HEK293 (cell line): Measurements from ENCODE around the gene PTGES3L.
A peak's percentile ranks its signal among the peaks of the same experiment; 100 is the strongest.

Source experiments
- CTCF ChIA-PET: fragments of 350-600 bp; formaldehyde crosslinking; extraction: SDS; loops from one replicate; lab custom pipeline; 2021; ENCODE audit warnings: antibody characterized with exemption; lab: Yijun Ruan, JAX
- POLR2A ChIA-PET: fragments of 300-600 bp; formaldehyde crosslinking; extraction: SDS; loops from one replicate; lab custom pipeline; 2020; ENCODE audit warnings: antibody characterized with exemption, inconsistent platforms; lab: Yijun Ruan, JAX
- H3K27ac ChIP-seq: fragments of 200-500 bp; sonication (Bioruptor generic); 2 replicates; pipeline ENCODE4 v1.5.1; 2014; ENCODE audit warnings: low read depth, low read length, control low read depth, inconsistent platforms; ENCODE audit errors: extremely low read depth
- H3K36me3 ChIP-seq, 2 experiments: fragments of 200-500 bp in 1 of 2; sonication (Bioruptor generic) in 1 of 2; 1 replicate in 1 of 2; 2 replicates in 1 of 2; pipeline ENCODE4 v1.5.1; 2014 to 2017; ENCODE audit warnings: inconsistent platforms in 2 of 2, low read length in 2 of 2; ENCODE audit not compliant: control insufficient read depth in 2 of 2, insufficient read depth in 1 of 2
- H3K4me1 ChIP-seq: fragments of 200-500 bp; sonication (Bioruptor generic); 2 replicates; pipeline ENCODE4 v1.5.1; 2014; ENCODE audit warnings: mild to moderate bottlenecking, low read length, inconsistent platforms; ENCODE audit not compliant: control insufficient read depth, insufficient read depth
- H3K4me3 ChIP-seq: 2 replicates; pipeline ENCODE4 v1.5.1; 2011; ENCODE audit warnings: low read depth, mild to moderate bottlenecking, control low read depth, low read length, moderate library complexity
- H3K9me3 ChIP-seq: fragments of 200-500 bp; sonication (Bioruptor generic); 2 replicates; pipeline ENCODE4 v1.5.1; 2014; ENCODE audit warnings: low read depth, low read length, inconsistent platforms; ENCODE audit not compliant: control insufficient read depth, insufficient read depth
- AEBP2 ChIP-seq: fragments of 450-650 bp; formaldehyde crosslinking; IDR thresholded peaks from 2 replicates; pipeline ENCODE4 v1.5.1; 2016; ENCODE audit warnings: missing biosample characterization, missing genetic modification characterization, borderline replicate concordance
- GLIS1 ChIP-seq: fragments of 450-650 bp; formaldehyde crosslinking; IDR thresholded peaks from 2 replicates; pipeline ENCODE4 v1.5.1; 2016; ENCODE audit warnings: missing biosample characterization, missing genetic modification characterization
- HOXC10 ChIP-seq: sonication (generic); formaldehyde crosslinking; IDR thresholded peaks from 2 replicates; pipeline ENCODE4 v1.8.1; 2023; ENCODE audit warnings: mild to moderate bottlenecking, missing genetic modification reagents
- INSM2 ChIP-seq: fragments of 450-650 bp; formaldehyde crosslinking; IDR thresholded peaks from 2 replicates; pipeline ENCODE4 v1.5.1; 2016; ENCODE audit warnings: missing biosample characterization, missing genetic modification characterization
- KLF8 ChIP-seq: fragments of 450-650 bp; formaldehyde crosslinking; IDR thresholded peaks from 2 replicates; pipeline ENCODE4 v1.5.1; 2016; ENCODE audit warnings: missing biosample characterization, missing genetic modification characterization
- ZBTB20 ChIP-seq: fragments of 450-650 bp; formaldehyde crosslinking; IDR thresholded peaks from 2 replicates; pipeline ENCODE4 v1.5.1; 2016; ENCODE audit warnings: missing biosample characterization, missing genetic modification characterization
- ZIC2 ChIP-seq: fragments of 450-650 bp; formaldehyde crosslinking; IDR thresholded peaks from 2 replicates; pipeline ENCODE4 v1.5.1; 2016; ENCODE audit warnings: missing biosample characterization, missing genetic modification characterization
- ZNF138 ChIP-seq: fragments of 450-650 bp; formaldehyde crosslinking; IDR thresholded peaks from 2 replicates; pipeline ENCODE4 v1.5.1; 2016; ENCODE audit warnings: missing biosample characterization, missing genetic modification characterization, borderline replicate concordance
- ZNF175 ChIP-seq: fragments of 450-650 bp; formaldehyde crosslinking; IDR thresholded peaks from 2 replicates; pipeline ENCODE4 v1.5.1; 2016; ENCODE audit warnings: missing biosample characterization, missing genetic modification characterization
- ZNF184 ChIP-seq: fragments of 450-650 bp; IDR thresholded peaks from 2 replicates; pipeline ENCODE4 v1.5.1; 2018; ENCODE audit warnings: missing biosample characterization, mild to moderate bottlenecking, missing genetic modification characterization
- ZNF324 ChIP-seq: fragments of 450-650 bp; formaldehyde crosslinking; IDR thresholded peaks from 2 replicates; pipeline ENCODE4 v1.5.1; 2016; ENCODE audit warnings: missing biosample characterization, missing genetic modification characterization
- ZNF362 ChIP-seq: fragments of 450-650 bp; formaldehyde crosslinking; IDR thresholded peaks from 2 replicates; pipeline ENCODE4 v1.5.1; 2016; ENCODE audit warnings: missing biosample characterization, missing genetic modification characterization
- ZNF426 ChIP-seq: fragments of 450-650 bp; formaldehyde crosslinking; IDR thresholded peaks from 2 replicates; pipeline ENCODE4 v1.5.1; 2017; ENCODE audit warnings: missing biosample characterization, missing genetic modification characterization, mild to moderate bottlenecking, inconsistent platforms, moderate library complexity
- ZNF521 ChIP-seq: fragments of 450-650 bp; formaldehyde crosslinking; IDR thresholded peaks from 2 replicates; pipeline ENCODE4 v1.5.1; 2017; ENCODE audit warnings: missing biosample characterization, mild to moderate bottlenecking, missing genetic modification characterization
- ZNF548 ChIP-seq: fragments of 450-650 bp; formaldehyde crosslinking; IDR thresholded peaks from 2 replicates; pipeline ENCODE4 v1.5.1; 2016; ENCODE audit warnings: missing biosample characterization, missing genetic modification characterization
- ZNF610 ChIP-seq: fragments of 450-650 bp; formaldehyde crosslinking; IDR thresholded peaks from 2 replicates; pipeline ENCODE4 v1.5.1; 2016; ENCODE audit warnings: missing biosample characterization, missing genetic modification characterization, borderline replicate concordance
- ZNF626 ChIP-seq: fragments of 450-650 bp; sonication (Bioruptor Pico); formaldehyde crosslinking; IDR thresholded peaks from 2 replicates; pipeline ENCODE4 v1.5.1; 2018; ENCODE audit warnings: missing biosample characterization, missing genetic modification characterization, inconsistent platforms
- ZNF701 ChIP-seq: fragments of 450-650 bp; formaldehyde crosslinking; IDR thresholded peaks from 2 replicates; pipeline ENCODE4 v1.5.1; 2016; ENCODE audit warnings: missing biosample characterization, missing genetic modification characterization
- ZNF776 ChIP-seq: fragments of 450-650 bp; formaldehyde crosslinking; IDR thresholded peaks from 2 replicates; pipeline ENCODE4 v1.5.0; 2017; ENCODE audit warnings: missing biosample characterization, missing genetic modification characterization, borderline replicate concordance
- ZNF785 ChIP-seq: fragments of 450-650 bp; formaldehyde crosslinking; IDR thresholded peaks from 2 replicates; pipeline ENCODE4 v1.5.1; 2016; ENCODE audit warnings: missing biosample characterization, missing genetic modification characterization
- ZSCAN23 ChIP-seq: fragments of 450-650 bp; formaldehyde crosslinking; IDR thresholded peaks from 2 replicates; pipeline ENCODE4 v1.5.1; 2016; ENCODE audit warnings: missing biosample characterization, missing genetic modification characterization
- TF ChIP-seq, protein P1 (sequence below): fragments of 450-650 bp; formaldehyde crosslinking; IDR thresholded peaks from 2 replicates; pipeline ENCODE4 v1.5.1; 2016; ENCODE audit warnings: missing biosample characterization, missing genetic modification characterization, borderline replicate concordance
- TF ChIP-seq, protein P2 (sequence below): fragments of 450-650 bp; formaldehyde crosslinking; IDR thresholded peaks from 2 replicates; pipeline ENCODE4 v1.5.1; 2016; ENCODE audit warnings: missing biosample characterization, missing genetic modification characterization
- TF ChIP-seq, protein P3 (sequence below): fragments of 450-650 bp; formaldehyde crosslinking; IDR thresholded peaks from 2 replicates; pipeline ENCODE4 v1.5.1; 2016; ENCODE audit warnings: missing biosample characterization, missing genetic modification characterization
- TF ChIP-seq, protein P4 (sequence below): fragments of 450-650 bp; formaldehyde crosslinking; IDR thresholded peaks from 2 replicates; pipeline ENCODE4 v1.5.1; 2016; ENCODE audit warnings: missing biosample characterization, missing genetic modification characterization

The PTGES3L gene

GRCh38 chr17:43003542-43004172 is 23.8 kb upstream of the PTGES3L start:
- Histone ChIP-seq H3K36me3 (peaks cover 46 to 59% of the 10 kb centered on the region in 2 experiments), H3K4me1 (peaks cover 7% of the 10 kb centered on the region; the same call in 1 of the 2 replicates), H3K4me3 (no peak overlapping the region), H3K27ac (no peak overlapping the region), H3K9me3 (no peaks in the 10 kb centered on the region)
- POLR2A ChIA-PET = interaction anchor here (0.7 to 1.2 kb wide), 3 partner anchors 21 to 156 kb away, joined by 3 to 5 read pairs (median 5); no protein-coding TSS in a partner anchor
- CTCF ChIA-PET = no interaction called here
- TF ChIP-seq ZBTB20 (tag by site-specific recombination) (no peak), HOXC10 (CRISPR knock-in tag) (no peak), ZNF521 (tag by site-specific recombination) (no peak), ZNF776 (tag by site-specific recombination) (no peak), GLIS1 (tag by site-specific recombination) (0 out of 2 replicates have a peak, but pooled peaks have one; percentile 5), AEBP2 (tag by site-specific recombination) (no peak), ZNF610 (no peak), INSM2 (tag by site-specific recombination) (no peak), ZNF175 (tag by site-specific recombination) (no peak), ZNF426 (tag by site-specific recombination) (no peak), ZNF626 (tag by site-specific recombination) (no peak), ZNF548 (tag by site-specific recombination) (no peak), ZNF184 (0 out of 2 replicates have a peak, but pooled peaks have one; percentile 16), ZNF701 (tag by site-specific recombination) (no peak), ZIC2 (no peak), ZNF324 (tag by site-specific recombination) (no peak), ZNF362 (no peak), ZNF785 (tag by site-specific recombination) (no peak), ZSCAN23 (tag by site-specific recombination) (no peak), ZNF138 (tag by site-specific recombination) (no peak), KLF8 (tag by site-specific recombination) (peak; percentile 58; the same call in 1 of the 2 replicates)
- TF ChIP-seq, protein P1, sequence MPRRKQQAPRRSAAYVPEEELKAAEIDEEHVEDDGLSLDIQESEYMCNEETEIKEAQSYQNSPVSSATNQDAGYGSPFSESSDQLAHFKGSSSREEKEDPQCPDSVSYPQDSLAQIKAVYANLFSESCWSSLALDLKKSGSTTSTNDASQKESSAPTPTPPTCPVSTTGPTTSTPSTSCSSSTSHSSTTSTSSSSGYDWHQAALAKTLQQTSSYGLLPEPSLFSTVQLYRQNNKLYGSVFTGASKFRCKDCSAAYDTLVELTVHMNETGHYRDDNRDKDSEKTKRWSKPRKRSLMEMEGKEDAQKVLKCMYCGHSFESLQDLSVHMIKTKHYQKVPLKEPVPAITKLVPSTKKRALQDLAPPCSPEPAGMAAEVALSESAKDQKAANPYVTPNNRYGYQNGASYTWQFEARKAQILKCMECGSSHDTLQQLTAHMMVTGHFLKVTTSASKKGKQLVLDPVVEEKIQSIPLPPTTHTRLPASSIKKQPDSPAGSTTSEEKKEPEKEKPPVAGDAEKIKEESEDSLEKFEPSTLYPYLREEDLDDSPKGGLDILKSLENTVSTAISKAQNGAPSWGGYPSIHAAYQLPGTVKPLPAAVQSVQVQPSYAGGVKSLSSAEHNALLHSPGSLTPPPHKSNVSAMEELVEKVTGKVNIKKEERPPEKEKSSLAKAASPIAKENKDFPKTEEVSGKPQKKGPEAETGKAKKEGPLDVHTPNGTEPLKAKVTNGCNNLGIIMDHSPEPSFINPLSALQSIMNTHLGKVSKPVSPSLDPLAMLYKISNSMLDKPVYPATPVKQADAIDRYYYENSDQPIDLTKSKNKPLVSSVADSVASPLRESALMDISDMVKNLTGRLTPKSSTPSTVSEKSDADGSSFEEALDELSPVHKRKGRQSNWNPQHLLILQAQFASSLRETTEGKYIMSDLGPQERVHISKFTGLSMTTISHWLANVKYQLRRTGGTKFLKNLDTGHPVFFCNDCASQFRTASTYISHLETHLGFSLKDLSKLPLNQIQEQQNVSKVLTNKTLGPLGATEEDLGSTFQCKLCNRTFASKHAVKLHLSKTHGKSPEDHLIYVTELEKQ (tag by site-specific recombination) = no peak
- TF ChIP-seq, protein P2, sequence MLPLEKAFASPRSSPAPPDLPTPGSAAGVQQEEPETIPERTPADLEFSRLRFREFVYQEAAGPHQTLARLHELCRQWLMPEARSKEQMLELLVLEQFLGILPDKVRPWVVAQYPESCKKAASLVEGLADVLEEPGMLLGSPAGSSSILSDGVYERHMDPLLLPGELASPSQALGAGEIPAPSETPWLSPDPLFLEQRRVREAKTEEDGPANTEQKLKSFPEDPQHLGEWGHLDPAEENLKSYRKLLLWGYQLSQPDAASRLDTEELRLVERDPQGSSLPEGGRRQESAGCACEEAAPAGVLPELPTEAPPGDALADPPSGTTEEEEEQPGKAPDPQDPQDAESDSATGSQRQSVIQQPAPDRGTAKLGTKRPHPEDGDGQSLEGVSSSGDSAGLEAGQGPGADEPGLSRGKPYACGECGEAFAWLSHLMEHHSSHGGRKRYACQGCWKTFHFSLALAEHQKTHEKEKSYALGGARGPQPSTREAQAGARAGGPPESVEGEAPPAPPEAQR (tag by site-specific recombination) = no peak
- TF ChIP-seq, protein P3, sequence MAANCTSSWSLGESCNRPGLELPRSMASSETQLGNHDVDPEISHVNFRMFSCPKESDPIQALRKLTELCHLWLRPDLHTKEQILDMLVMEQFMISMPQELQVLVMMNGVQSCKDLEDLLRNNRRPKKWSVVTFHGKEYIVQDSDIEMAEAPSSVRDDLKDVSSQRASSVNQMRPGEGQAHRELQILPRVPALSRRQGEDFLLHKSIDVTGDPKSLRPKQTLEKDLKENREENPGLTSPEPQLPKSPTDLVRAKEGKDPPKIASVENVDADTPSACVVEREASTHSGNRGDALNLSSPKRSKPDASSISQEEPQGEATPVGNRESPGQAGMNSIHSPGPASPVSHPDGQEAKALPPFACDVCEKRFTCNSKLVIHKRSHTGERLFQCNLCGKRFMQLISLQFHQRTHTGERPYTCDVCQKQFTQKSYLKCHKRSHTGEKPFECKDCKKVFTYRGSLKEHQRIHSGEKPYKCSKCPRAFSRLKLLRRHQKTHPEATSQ (tag by site-specific recombination) = no peak
- TF ChIP-seq, protein P4, sequence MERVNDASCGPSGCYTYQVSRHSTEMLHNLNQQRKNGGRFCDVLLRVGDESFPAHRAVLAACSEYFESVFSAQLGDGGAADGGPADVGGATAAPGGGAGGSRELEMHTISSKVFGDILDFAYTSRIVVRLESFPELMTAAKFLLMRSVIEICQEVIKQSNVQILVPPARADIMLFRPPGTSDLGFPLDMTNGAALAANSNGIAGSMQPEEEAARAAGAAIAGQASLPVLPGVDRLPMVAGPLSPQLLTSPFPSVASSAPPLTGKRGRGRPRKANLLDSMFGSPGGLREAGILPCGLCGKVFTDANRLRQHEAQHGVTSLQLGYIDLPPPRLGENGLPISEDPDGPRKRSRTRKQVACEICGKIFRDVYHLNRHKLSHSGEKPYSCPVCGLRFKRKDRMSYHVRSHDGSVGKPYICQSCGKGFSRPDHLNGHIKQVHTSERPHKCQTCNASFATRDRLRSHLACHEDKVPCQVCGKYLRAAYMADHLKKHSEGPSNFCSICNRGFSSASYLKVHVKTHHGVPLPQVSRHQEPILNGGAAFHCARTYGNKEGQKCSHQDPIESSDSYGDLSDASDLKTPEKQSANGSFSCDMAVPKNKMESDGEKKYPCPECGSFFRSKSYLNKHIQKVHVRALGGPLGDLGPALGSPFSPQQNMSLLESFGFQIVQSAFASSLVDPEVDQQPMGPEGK (tag by site-specific recombination) = peak; percentile 54; the same call in 1 of the 2 replicates
